HFFc6 (cell line): ENCODE measurements around the gene WNK2. TPM values are rescaled to one million over a fixed set of nuclear protein-coding genes. Genes with fewer than 3 reads are reported as not detected.
"Not testable (repeated sequence)": the region's sequence is repeated elsewhere in the genome, so short reads cannot be mapped to it uniquely, and the experiment has no call there.

Source experiments
- DNase-seq: peaks from one replicate; pipeline ENCODE4 v3.0.0-alpha.2; 2018
- H3K27ac Mint-ChIP-seq: 2 replicates; pipeline ENCODE4 v1.8.0; 2020; ENCODE audit warnings: mild to moderate bottlenecking, mixed read lengths
- H3K27me3 Mint-ChIP-seq: 2 replicates; pipeline ENCODE4 v1.8.0; 2021; ENCODE audit warnings: mild to moderate bottlenecking, moderate library complexity, mixed read lengths; ENCODE audit not compliant: insufficient read depth
- H3K36me3 Mint-ChIP-seq: 2 replicates; pipeline ENCODE4 v1.8.0; 2021; ENCODE audit warnings: low read depth, mixed read lengths
- H3K4me1 Mint-ChIP-seq: 2 replicates; pipeline ENCODE4 v1.8.0; 2020; ENCODE audit warnings: low read depth, mixed read lengths
- H3K4me3 Mint-ChIP-seq: 2 replicates; pipeline ENCODE4 v1.8.0; 2020; ENCODE audit warnings: mild to moderate bottlenecking, moderate library complexity, mixed read lengths
- H3K9me3 Mint-ChIP-seq: 2 replicates; pipeline ENCODE4 v1.8.0; 2020; ENCODE audit warnings: mild to moderate bottlenecking, mixed read lengths
- CTCF ChIP-seq: fragments of 200-600 bp; sonication (generic); IDR thresholded peaks from 2 replicates; pipeline ENCODE4 v1.5.0; 2021; ENCODE audit warnings: antibody characterized with exemption, mild to moderate bottlenecking
- total RNA-seq, 6 experiments: library from RNA; stranded (reverse); fragmentation: NEBNext Ultra II Directional; extraction: Animal tissue kit (Norgen Biotek cat#: 25700); gene quantifications; 2 replicates in 1 of 6; 3 replicates in 5 of 6; pipeline ENCODE4 v1.2.3, GENCODE V29; 2021

The WNK2 gene
- total RNA-seq, 6 experiments from 2014 or later = not detected

GRCh38 chr9:93357649-93358048 lies 173.7 kb downstream of the WNK2 start:
- H3K4me1 Mint-ChIP-seq = peaks cover 6% of the 10 kb centered on the region
- peaks cover 19% of the 10 kb centered on the region for H3K9me3 Mint-ChIP-seq
- no peak for TF ChIP-seq CTCF
- DNase-seq = no peak
- no peak overlapping the region for H3K4me3 Mint-ChIP-seq
- no peak overlapping the region for H3K27ac Mint-ChIP-seq
- H3K27me3 Mint-ChIP-seq = peaks cover 3% of the 10 kb centered on the region
- H3K36me3 Mint-ChIP-seq = no peaks in the 10 kb centered on the region

GRCh38 chr9:93359907-93360306 lies 176.0 kb downstream of the WNK2 start:
- H3K27me3 Mint-ChIP-seq, H3K4me1 Mint-ChIP-seq, DNase-seq, H3K36me3 Mint-ChIP-seq, H3K4me3 Mint-ChIP-seq, H3K27ac Mint-ChIP-seq: not testable (repeated sequence)
- peaks cover 19% of the 10 kb centered on the region for H3K9me3 Mint-ChIP-seq

- H3K4me1 Mint-ChIP-seq = no peaks in the 10 kb centered on the region
- H3K4me3 Mint-ChIP-seq = no peak overlapping the region
- H3K9me3 Mint-ChIP-seq = peaks cover 19% of the 10 kb centered on the region
- no peak for TF ChIP-seq CTCF
- no peaks in the 10 kb centered on the region for H3K36me3 Mint-ChIP-seq
- no peak overlapping the region for H3K27ac Mint-ChIP-seq
- peaks cover 3% of the 10 kb centered on the region for H3K27me3 Mint-ChIP-seq
- DNase-seq = no peak
Observed at GRCh38 chr9:93361995-93362394, 178.1 kb downstream of the WNK2 start.

- Mint-ChIP-seq H3K4me1 (no peaks in the 10 kb centered on the region), H3K27me3 (peaks cover 3% of the 10 kb centered on the region; the same call in 1 of the 2 replicates), H3K9me3 (peaks cover 15% of the 10 kb centered on the region), H3K4me3 (no peak overlapping the region), H3K27ac (no peak overlapping the region), H3K36me3 (no peaks in the 10 kb centered on the region)
- no peak for DNase-seq
- TF ChIP-seq CTCF = no peak
Observed at GRCh38 chr9:93364734-93365426, 180.9 kb downstream of the WNK2 start.

- H3K27ac Mint-ChIP-seq = no peak overlapping the region
- peaks cover 8% of the 10 kb centered on the region for H3K27me3 Mint-ChIP-seq
- no peak overlapping the region for H3K4me3 Mint-ChIP-seq
- DNase-seq = no peak
- H3K9me3 Mint-ChIP-seq = peaks cover 8% of the 10 kb centered on the region
- no peaks in the 10 kb centered on the region for H3K36me3 Mint-ChIP-seq
- TF ChIP-seq CTCF = no peak
- H3K4me1 Mint-ChIP-seq = no peaks in the 10 kb centered on the region
Observed at GRCh38 chr9:93365427-93366118, 181.6 kb downstream of the WNK2 start.

GRCh38 chr9:93366119-93366447 lies 182.1 kb downstream of the WNK2 start:
- no peak for DNase-seq
- Mint-ChIP-seq H3K27me3 (peaks cover 12% of the 10 kb centered on the region), H3K4me3 (no peak overlapping the region), H3K4me1 (no peaks in the 10 kb centered on the region), H3K36me3 (no peaks in the 10 kb centered on the region), H3K27ac (no peak overlapping the region), H3K9me3 (peaks cover 7% of the 10 kb centered on the region; the same call in 1 of the 2 replicates)
- TF ChIP-seq CTCF = no peak

- H3K27ac Mint-ChIP-seq, DNase-seq, H3K4me1 Mint-ChIP-seq, H3K4me3 Mint-ChIP-seq, H3K36me3 Mint-ChIP-seq, H3K9me3 Mint-ChIP-seq: not testable (repeated sequence)
- peaks cover 12% of the 10 kb centered on the region for H3K27me3 Mint-ChIP-seq
Observed at GRCh38 chr9:93366486-93366885, 182.5 kb downstream of the WNK2 start.
